Epithelial cell of proximal tubule (primary cell): ENCODE data around the gene FNIP2. TPM values are rescaled to one million over a fixed set of nuclear protein-coding genes. Genes with fewer than 3 reads are reported as not detected.
"Not testable (repeated sequence)": the region's sequence is repeated elsewhere in the genome, so short reads cannot be mapped to it uniquely, and the experiment has no call there.

Experiments used
- DNase-seq: peaks from one replicate; pipeline ENCODE4 v3.0.0-alpha.2; 2011; ENCODE audit warnings: low read depth
- H3K4me3 ChIP-seq: 2 replicates; pipeline ENCODE4 v1.5.1; 2011; ENCODE audit warnings: low read depth, mild to moderate bottlenecking, low read length
- total RNA-seq: library from RNA; depleted of rRNA; stranded (reverse); fragments of >200 nt; gene quantifications from 2 replicates; pipeline ENCODE4 v1.2.3, GENCODE V29; 2015
- TF ChIP-seq, protein P1 (sequence below): conservative IDR thresholded peaks from 2 replicates; pipeline ENCODE4 v1.5.1; 2012; ENCODE audit warnings: low read depth, mild to moderate bottlenecking, low read length

FNIP2 gene
- total RNA-seq, 1 donor from 2014 or later: 16.2 TPM

DNA sequence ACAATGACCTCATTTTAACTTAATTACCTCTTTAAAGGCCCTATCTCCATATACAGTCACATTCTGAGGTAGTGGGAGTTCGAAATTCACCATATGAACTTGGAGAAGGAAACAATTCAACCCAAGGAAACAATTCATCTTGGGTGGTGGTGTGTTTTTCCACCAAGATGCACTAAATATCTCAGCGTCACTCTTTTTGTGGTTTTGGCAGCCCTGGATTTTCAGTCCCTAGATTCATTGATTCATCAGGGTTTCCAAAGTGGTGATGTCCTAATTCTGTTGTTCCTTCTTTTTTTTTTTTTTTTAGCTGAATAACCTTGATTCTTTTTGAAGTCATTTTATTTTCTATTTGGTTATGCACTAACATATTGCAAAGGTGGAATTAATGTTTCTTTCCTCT lies 171.4 kb downstream of the FNIP2 start:
- no peak for DNase-seq
- no peak overlapping the region for H3K4me3 ChIP-seq
- TF ChIP-seq, protein P1, sequence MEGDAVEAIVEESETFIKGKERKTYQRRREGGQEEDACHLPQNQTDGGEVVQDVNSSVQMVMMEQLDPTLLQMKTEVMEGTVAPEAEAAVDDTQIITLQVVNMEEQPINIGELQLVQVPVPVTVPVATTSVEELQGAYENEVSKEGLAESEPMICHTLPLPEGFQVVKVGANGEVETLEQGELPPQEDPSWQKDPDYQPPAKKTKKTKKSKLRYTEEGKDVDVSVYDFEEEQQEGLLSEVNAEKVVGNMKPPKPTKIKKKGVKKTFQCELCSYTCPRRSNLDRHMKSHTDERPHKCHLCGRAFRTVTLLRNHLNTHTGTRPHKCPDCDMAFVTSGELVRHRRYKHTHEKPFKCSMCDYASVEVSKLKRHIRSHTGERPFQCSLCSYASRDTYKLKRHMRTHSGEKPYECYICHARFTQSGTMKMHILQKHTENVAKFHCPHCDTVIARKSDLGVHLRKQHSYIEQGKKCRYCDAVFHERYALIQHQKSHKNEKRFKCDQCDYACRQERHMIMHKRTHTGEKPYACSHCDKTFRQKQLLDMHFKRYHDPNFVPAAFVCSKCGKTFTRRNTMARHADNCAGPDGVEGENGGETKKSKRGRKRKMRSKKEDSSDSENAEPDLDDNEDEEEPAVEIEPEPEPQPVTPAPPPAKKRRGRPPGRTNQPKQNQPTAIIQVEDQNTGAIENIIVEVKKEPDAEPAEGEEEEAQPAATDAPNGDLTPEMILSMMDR: no peak

DNA sequence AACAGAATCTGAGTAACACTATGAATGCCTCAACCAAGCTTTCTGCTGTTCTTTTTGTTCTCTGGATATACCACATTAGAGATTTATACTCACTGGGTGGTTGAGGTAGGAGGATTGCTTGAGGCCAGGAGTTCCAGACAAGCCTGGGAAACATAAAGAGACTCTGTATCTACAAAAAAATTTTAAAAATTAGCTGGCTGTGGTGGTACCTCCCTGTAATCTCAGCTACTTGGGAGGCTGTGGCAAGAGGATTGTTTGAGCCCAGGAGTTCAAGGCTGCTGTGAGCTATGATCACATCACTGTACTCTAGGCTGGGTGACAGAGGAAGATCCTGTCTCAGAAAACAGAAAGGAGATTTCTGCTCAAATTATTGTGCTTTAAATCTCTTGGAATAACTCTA lies 172.5 kb downstream of the FNIP2 start:
- TF ChIP-seq, protein P1: no peak
- H3K4me3 ChIP-seq: no peak overlapping the region
- no peak for DNase-seq

DNA sequence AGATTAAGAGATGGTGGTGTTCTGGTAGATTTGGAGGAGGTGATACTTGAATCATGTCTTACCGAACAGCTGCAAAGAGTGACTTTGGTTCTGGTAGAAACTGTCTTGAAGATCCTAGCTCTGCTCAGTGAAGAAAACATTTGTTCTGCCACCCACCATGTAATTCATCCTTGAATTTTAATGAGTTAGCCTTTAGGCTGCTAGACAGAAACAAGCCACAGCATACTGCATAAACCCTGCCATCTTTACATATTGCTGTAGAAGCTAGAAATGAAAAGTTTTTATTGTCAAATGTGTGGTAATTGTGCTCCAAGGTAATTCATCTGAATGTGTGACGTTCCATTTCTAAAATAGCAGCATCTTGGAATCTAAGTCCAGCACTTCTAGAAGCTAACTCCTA lies 173.1 kb downstream of the FNIP2 start:
- no peak for DNase-seq
- no peak overlapping the region for H3K4me3 ChIP-seq
- TF ChIP-seq, protein P1: no peak

DNA sequence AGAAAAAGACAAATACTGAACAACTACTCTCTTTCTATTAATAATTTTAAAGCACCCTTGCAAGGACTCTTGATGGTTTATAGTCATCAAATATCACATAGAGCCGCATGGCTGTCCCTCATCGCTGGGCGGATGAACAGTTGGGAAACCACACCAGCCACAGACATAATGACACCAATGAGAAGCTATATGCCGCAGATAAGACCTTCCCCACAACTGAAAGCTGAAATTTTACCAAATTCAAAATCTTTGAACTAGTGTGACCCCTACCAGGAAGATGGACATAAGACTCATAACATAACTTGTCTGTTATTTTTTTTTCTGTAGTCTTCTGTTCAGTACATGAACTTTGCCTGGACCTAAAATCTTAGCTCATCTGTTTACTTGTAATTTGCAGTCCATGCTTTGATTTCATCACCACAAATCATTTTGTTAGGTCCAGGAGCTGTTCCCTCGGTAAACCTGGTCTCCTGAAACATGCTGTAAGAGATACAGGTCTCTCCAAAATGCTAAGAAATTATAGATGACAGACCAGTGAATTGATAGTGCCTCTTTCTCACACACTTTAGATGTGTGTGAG lies 176.8 kb downstream of the FNIP2 start:
- TF ChIP-seq, protein P1: no peak
- H3K4me3 ChIP-seq: no peak overlapping the region
- DNase-seq: no peak

- TF ChIP-seq, protein P1: no peak
- DNase-seq: no peak
- H3K4me3 ChIP-seq: no peak overlapping the region
Measured at GRCh38 chr4:158946825-158947224, 178.0 kb downstream of the FNIP2 start.

DNA sequence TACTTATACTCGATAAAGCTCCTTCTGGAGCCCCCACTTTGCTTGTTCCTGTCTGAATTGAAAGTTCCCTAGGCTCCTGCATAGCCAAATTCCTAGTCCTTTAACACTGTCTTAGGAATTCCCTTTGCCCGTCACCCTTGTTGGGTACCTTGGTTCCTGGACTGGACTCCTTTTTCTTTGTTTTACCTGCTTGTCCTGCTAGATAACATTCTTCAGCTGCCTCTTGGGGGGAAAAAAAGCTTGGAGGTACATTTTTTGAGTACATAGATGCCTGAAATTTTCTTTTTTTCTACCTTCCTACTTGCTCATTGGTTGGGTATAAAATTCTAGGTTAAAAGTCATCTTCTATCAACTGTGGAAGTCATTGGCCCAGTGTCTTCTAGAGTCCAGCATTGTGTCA lies 179.2 kb downstream of the FNIP2 start:
- H3K4me3 ChIP-seq: no peak overlapping the region
- TF ChIP-seq, protein P1: no peak
- no peak for DNase-seq

GRCh38 chr4:158949099-158949498 lies 180.3 kb downstream of the FNIP2 start:
- H3K4me3 ChIP-seq: no peak overlapping the region
- TF ChIP-seq, protein P1: no peak

DNA sequence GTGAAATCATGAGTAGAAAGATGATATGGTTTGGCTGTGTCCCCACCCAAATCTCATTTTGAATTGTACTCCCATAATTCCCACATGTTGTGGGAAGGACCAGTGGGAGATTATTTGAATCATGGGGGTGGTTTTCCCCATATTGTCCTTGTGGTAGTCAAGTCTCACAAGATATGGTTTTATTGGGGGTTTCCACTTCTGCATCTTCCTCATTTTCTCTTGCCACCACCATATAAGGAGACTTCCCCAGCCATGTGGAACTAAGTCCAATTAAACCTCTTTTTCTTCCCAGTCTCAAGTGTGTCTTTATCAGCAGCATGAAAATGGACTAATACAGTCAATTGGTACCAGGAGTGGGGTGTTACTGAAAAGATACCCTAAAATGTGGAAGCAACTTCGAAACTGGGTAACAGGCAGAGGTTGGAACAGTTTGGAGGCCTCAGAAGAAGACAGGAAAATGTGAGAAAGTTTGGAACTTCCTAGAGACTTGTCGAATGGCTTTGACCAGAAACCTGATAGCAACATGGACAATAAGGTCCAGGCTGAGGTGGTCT lies 183.5 kb downstream of the FNIP2 start:
- DNase-seq, H3K4me3 ChIP-seq: not testable (repeated sequence)

More at GRCh38 chr4:158949099-158949498, 180.3 kb downstream of the FNIP2 start:
- no peak for DNase-seq

- DNase-seq, H3K4me3 ChIP-seq: not testable (repeated sequence)
Measured at GRCh38 chr4:158956345-158956744, 187.5 kb downstream of the FNIP2 start.

DNA sequence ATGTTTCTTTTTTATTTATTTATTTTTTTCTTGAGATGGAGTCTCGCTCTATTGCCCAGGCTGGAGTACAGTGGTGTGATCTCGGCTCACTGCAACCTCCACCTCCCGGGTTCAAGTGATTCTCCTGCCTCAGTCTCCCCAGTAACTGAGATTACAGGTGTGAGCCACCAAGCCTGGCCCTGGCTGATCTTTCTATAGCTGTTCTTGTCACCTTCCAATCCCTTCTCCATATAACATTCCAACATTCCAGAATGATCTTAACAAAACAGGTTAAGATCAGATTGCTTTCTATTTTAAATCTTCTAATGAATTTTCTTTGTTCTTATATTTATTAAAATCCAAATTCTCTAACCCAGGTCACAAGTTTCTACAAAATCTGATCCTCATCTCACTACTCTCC lies 188.1 kb downstream of the FNIP2 start:
- not testable (repeated sequence) for H3K4me3 ChIP-seq, DNase-seq
